ENCODE measurements around the gene CRABP1. TPM values are rescaled to one million over a fixed set of nuclear protein-coding genes. Genes with fewer than 3 reads are reported as not detected.
"Not testable (repeated sequence)": the region's sequence is repeated elsewhere in the genome, so short reads cannot be mapped to it uniquely, and the experiment has no call there.

The CRABP1 gene
- total RNA-seq, 1 experiment from 2014 or later, result not detected

- no peak for DNase-seq (ENCODE audit: low read depth)
Observed at GRCh38 chr15:78369161-78369560, 29.0 kb downstream of the CRABP1 start.

- DNase-seq (ENCODE audit: low read depth), result no peak
Observed at GRCh38 chr15:78370013-78370412, 29.9 kb downstream of the CRABP1 start.

DNA sequence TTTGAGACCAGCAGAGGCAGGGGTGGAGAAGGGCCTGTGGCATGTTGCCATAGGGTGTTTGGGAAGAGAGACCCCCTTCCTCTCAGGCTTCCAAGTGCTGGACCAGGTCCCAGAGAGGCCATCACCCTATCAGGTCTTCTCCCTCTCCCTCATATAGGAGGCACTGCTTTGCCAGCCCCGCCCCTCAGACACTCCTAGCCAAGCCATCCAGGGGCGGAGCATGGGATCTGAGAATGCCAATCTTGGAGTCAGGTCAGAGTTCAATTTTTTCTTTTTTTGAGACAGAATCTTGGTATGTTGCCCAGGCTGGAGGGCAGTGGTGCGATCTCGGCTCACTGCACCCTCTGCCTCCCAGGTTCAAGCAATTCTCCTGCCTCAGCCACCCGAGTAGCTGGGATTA is 32.7 kb downstream of the CRABP1 start:
- no peak for DNase-seq (ENCODE audit: low read depth)

- peak; percentile 84 for DNase-seq (ENCODE audit: low read depth)
Observed at GRCh38 chr15:78374436-78375393, 34.6 kb downstream of the CRABP1 start.

DNA sequence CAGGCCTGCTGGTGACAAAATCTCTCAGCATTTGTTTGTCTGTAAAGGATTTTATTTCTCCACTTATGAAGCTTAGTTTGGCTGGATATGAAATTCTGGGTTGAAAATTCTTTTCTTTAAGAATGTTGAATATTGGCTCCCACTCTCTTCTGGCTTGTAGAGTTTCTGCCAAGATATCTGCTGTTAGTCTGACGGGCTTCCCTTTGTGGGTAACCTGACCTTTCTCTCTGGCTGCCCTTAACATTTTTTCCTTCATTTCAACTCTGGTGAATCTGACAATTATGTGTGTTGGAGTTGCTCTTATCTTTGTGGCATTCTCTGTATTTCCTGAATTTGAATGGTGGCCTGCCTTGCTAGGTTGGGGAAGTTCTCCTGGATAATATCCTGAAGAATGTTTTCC is 40.0 kb downstream of the CRABP1 start:
- not testable (repeated sequence) for DNase-seq (ENCODE audit: low read depth)

GRCh38 chr15:78382114-78382880 is 42.1 kb downstream of the CRABP1 start:
- no peak for DNase-seq (ENCODE audit: low read depth)

GRCh38 chr15:78384651-78385050 is 44.5 kb downstream of the CRABP1 start:
- DNase-seq (ENCODE audit: low read depth), result no peak

- no peak for DNase-seq (ENCODE audit: low read depth)
Observed at GRCh38 chr15:78387246-78388037, 47.3 kb downstream of the CRABP1 start.

DNA sequence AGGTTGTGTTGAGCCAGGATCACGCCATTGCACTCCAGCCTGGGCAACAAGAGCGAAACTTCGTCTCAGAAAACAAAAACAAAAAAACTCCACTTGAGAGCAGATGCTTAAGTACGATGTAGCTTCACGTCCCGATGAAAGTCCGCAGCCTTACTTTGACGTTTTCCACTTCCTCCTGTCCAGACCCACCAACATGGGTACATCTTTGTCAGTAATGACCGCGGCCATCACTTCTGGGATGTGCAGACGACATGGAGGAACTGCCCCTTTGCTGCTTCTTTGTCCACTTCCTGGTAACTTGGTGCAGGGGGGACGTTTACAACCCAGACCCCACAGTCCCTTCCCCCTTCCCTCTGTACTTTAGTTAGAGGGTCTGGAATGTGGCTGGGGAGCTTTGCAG is 48.7 kb downstream of the CRABP1 start:
- no peak for DNase-seq (ENCODE audit: low read depth)

GRCh38 chr15:78389322-78389721 is 49.2 kb downstream of the CRABP1 start:
- no peak for DNase-seq (ENCODE audit: low read depth)

DNA sequence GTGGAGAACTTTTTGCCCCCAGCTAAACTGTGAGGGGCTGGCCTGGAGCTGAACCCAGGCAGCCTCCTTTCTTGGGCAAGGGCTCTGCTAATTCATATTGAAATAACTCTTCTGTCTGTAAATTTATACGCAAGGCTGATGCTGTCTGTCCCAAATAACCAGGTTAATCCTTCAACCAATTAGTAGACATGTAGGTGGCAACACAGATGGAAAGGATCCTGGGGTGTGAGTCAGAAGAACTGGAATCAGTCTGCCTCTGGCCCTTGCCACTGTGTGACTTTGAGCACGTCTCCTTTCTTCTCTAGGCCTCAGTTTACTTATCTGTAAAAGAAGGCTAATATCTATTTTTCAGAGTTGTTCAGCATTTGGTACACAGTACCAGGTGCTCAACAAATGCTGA is 49.6 kb downstream of the CRABP1 start:
- DNase-seq (ENCODE audit: low read depth), result no peak

- DNase-seq (ENCODE audit: low read depth), result no peak
Observed at GRCh38 chr15:78390242-78390641, 50.1 kb downstream of the CRABP1 start.

- DNase-seq (ENCODE audit: low read depth), result no peak
Observed at GRCh38 chr15:78390826-78391225, 50.7 kb downstream of the CRABP1 start.

DNA sequence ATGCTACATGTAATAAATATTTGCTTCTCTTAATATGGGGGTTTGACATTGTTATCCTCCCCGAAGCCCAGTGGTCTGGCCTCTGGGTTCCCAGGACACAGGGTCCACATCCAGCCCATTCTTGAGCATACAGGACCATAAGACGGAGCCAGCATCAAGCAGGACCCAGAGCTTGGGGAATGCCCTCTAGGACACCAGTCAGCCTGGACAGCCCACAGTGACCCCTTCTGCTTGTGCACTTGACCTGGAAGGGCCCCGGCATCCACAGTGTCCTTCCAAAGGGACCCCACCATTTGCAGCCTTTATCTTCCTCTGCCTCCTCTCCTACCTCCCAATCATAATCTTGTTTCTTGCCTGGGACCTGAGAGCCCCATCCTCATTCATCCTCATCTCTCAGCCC is 51.6 kb downstream of the CRABP1 start:
- no peak for DNase-seq (ENCODE audit: low read depth)

DNA sequence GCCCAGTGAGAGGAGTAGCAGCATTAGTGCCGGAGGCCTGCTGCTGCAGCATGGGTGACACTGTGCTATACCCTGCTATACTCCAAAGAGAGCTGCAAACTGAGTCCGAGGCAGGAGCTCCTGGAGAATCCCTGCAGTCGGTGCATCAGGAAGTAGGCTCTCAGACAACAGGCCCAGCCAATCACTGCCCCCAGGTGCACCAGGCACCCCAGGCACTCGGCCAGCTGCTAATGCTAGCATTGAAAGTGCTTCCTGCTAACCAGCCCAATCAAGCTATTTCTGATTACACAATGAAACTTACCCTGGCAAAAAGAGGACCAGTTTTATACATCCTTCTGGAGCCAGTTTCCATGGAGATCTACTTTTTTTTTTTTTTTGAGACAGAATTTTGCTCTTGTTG is 52.3 kb downstream of the CRABP1 start:
- no peak for DNase-seq (ENCODE audit: low read depth)

DNA sequence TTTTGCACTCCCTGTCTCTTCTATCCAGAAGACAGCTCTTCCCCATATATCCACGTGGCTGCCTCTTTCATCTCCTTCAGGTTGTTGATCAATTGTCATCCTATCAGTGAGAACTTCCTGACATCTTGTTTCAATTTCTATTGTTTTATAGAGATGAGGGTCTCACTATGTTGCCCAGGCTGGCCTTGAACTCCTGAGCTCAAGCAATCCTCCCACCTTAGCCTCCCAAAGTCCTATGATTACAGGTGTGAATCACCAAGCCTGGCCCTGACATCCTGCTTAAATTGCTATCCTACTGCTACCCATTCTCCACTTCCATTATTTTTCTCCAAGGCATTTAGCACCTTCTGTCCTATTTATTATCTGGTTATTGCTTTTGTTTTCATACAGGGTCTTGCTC is 53.0 kb downstream of the CRABP1 start:
- DNase-seq (ENCODE audit: low read depth), result no peak

DNA sequence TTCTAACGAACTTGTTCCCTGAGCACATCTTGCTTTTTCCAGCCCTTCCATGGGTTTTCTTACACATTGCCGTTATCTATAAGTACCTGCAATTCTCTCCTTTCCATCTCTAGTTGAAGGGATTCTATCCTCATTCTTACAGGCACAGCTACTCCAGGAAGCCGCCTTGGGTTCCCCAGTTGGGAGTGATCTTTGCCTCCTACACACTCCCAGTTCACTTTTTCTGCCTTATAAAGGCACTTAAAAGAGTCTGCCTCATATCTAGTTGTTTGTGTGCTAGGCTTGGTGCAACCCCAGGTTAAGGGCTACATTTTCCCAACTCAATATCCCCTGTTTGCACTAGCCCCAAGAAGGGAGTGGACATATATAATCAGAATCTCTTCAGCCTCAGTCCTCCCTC is 53.9 kb downstream of the CRABP1 start:
- no peak for DNase-seq (ENCODE audit: low read depth)

DNA sequence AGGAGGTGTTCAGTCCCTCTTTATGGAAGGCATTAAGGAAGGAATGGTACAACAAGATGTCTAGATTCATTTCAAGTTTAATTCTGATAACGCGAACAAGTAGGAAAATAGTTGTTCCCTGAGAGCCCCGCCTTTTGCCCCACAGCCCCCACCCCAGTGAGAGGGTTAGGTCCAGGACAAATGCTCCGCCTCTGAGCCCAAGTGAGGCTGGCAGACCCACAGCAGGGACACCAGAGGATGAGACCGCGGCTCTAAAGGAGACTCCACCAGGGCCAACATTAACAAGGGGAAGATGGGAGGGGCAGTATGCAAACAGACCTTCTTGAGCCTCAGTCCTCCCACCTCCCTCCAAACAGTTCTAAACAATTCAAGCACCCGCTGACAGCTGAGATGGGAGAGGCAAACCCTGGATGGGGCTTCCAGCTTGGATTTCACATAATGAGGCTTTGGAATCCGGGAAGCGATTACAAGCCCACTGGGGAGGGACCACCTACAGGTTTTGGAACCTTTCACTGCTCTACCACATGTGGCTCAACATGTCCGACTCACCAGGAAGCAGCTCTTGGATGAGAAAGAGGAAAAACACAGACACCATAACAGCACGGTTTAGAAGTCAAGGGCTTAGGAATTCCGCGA is 54.9 kb downstream of the CRABP1 start:
- no peak for DNase-seq (ENCODE audit: low read depth)

DNA sequence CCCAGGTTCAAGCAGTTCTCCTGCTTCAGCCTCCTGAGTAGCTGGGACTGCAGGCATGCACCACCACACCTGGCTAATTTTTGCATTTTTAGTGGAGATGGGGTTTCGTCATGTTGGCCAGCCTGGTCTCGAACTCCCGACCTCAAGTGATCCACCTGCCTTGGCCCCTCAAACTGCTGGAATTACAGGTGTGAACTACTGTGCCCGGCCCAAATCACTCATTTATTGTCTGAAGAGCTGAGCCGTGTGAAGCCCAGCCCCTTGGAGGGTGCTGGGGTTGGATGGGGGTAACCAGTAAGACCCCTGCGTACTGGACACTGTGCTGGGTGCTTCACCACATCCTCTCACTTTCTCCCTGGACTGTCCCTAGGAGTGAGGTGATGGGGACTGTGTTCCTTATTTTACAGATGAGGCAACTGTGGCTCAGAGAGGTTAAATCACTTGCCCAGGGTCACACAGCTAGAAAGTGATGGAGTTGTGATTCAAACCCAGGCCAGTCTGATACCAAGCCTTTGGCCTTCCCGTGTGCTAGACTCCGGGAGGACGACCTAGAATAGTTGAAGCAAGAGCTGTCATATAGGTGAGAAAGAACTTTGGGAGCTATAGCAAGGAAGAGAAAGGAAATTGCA is 56.1 kb downstream of the CRABP1 start:
- no peak for DNase-seq (ENCODE audit: low read depth)

DNA sequence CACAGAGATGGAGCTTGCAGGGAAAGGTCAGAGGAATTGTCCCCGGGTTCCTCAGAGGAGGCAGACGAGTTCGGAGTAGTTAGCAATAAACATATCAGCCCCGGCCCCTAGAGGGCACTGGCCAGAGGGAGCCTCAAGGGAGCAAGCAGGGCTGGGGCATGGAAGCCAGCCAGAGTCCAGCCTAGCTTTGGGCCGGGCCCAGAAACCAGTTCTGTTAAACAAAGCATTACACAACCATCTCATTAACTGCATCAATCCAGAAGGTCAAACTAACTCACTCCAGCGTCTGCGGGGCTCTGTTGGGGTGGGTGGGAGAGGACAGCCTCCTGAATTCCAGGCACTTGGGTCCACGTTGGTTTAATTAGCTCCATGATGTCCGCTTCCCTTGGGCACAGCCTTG is 56.8 kb downstream of the CRABP1 start:
- DNase-seq (ENCODE audit: low read depth), result no peak

DNA sequence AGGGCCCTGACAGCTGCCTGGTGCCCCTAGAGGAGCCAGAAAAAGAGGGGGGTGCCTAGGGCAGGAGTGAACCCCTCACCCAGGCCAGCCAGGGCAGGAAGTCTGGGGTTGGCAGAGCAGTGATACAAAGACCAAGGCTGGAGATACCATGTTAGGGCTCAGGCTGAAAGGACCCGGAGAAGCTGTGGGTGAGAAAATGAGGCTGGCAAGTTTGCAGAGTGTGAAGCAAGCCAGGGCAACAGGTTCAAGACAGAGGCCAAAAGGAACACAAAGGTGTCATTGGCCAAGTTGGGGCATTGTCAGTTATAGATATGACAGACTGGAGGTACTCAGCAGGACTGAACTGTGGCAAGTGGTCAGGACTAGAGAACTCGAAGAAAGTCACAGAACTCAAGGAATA is 57.2 kb downstream of the CRABP1 start:
- DNase-seq (ENCODE audit: low read depth), result no peak
